CD4-positive, alpha-beta T cell (primary cell): ENCODE measurements around the gene ZNF48. TPM values are rescaled to one million over a fixed set of nuclear protein-coding genes. Genes with fewer than 3 reads are reported as not detected.
A peak's percentile ranks its signal among the peaks of the same experiment; 100 is the strongest.

ENCODE experiments used
- ATAC-seq: fragments of 200-7000 bp; cut with Tn5 transposase; one replicate; pipeline ENCODE4 v1.10.0; 2022; ENCODE audit warnings: mild to moderate bottlenecking; ENCODE audit not compliant: poor library complexity
- CTCF ChIA-PET: fragments of 350-600 bp; sonication (Branson Sonifier 250); formaldehyde crosslinking; loops from one replicate; lab custom pipeline; 2021; ENCODE audit warnings: antibody characterized with exemption, inconsistent platforms; lab: Charles Lee
- POLR2A ChIA-PET: fragments of 350-600 bp; sonication (Branson Sonifier 250); formaldehyde crosslinking; loops from one replicate; lab custom pipeline; 2021; ENCODE audit warnings: antibody characterized with exemption, inconsistent platforms; lab: Charles Lee
- DNase-seq, 14 experiments: peaks; one replicate each; pipeline ENCODE4 v3.0.0-alpha.2; 2013 to 2020; ENCODE audit warnings: mixed read lengths in 2 of 14
- H3K27ac ChIP-seq, 2 donors: one replicate each; pipeline versions ENCODE4 v1.5.1 to v1.7.0; 2013; ENCODE audit warnings: low read length in 2 of 2, low read depth in 1 of 2, mild to moderate bottlenecking in 1 of 2
- H3K27me3 ChIP-seq, 2 experiments: 1 replicate in 1 of 2; 2 replicates in 1 of 2; pipeline versions ENCODE4 v1.6.1 to v1.7.0; 2013; ENCODE audit warnings: low read length in 2 of 2, control low read depth in 1 of 2, mild to moderate bottlenecking in 1 of 2, moderate library complexity in 1 of 2; ENCODE audit not compliant: insufficient read depth in 2 of 2, control insufficient read depth in 1 of 2
- H3K36me3 ChIP-seq: one replicate; pipeline ENCODE4 v1.6.1; 2013; ENCODE audit warnings: low read length, control low read depth; ENCODE audit not compliant: insufficient read depth
- H3K4me1 ChIP-seq: one replicate; pipeline ENCODE4 v1.6.1; 2013; ENCODE audit warnings: low read length, control low read depth; ENCODE audit not compliant: insufficient read depth
- H3K4me3 ChIP-seq: one replicate; pipeline ENCODE4 v1.5.1; 2013; ENCODE audit warnings: mild to moderate bottlenecking, low read length, moderate library complexity
- H3K9me3 ChIP-seq, 2 experiments: 1 replicate in 1 of 2; 2 replicates in 1 of 2; pipeline versions ENCODE4 v1.6.1 to v1.7.0; 2013; ENCODE audit warnings: low read length in 2 of 2, mild to moderate bottlenecking in 2 of 2, control low read depth in 1 of 2, moderate library complexity in 1 of 2; ENCODE audit not compliant: control insufficient read depth in 1 of 2, insufficient read depth in 1 of 2
- H3K27ac Mint-ChIP-seq: one replicate; pipeline ENCODE4 v1.8.0; 2020; ENCODE audit warnings: mixed read lengths
- H3K27me3 Mint-ChIP-seq: one replicate; pipeline ENCODE4 v1.8.0; 2021; ENCODE audit warnings: mixed read lengths
- H3K36me3 Mint-ChIP-seq: one replicate; pipeline ENCODE4 v1.8.0; 2021; ENCODE audit warnings: low read depth, mixed read lengths
- H3K4me1 Mint-ChIP-seq: one replicate; pipeline ENCODE4 v1.8.0; 2021; ENCODE audit warnings: low read depth, mixed read lengths
- H3K4me3 Mint-ChIP-seq: one replicate; pipeline ENCODE4 v1.8.0; 2020; ENCODE audit warnings: mild to moderate bottlenecking, mixed read lengths
- H3K9me3 Mint-ChIP-seq: one replicate; pipeline ENCODE4 v1.8.0; 2020; ENCODE audit warnings: mixed read lengths
- intact Hi-C, 2 experiments: fragments of 100-400 bp; cut with DNase I in 1 of 2; cut with micrococcal nuclease in 1 of 2; formaldehyde crosslinking; loops; one replicate each; pipeline versions ENCODE4 v1.15.1 to v1.9.0; 2023 to 2025; cut with DNase I, micrococcal nuclease
- total RNA-seq, 174 experiments: library from RNA in 2 of 174; stranded (reverse) in 2 of 174; gene quantifications; one replicate each; pipeline ENCODE4 v1.2.3 and lab custom pipeline; 2021 to 2026
- TF ChIP-seq, protein P1 (sequence below): fragments of 200-600 bp; IDR thresholded peaks from one replicate; pipeline ENCODE4 v1.8.0; 2022; ENCODE audit warnings: antibody characterized with exemption, mild to moderate bottlenecking

ZNF48 gene
- total RNA-seq, 2 experiments from 2014 or later, result 3.4 to 3.5 TPM

DNA sequence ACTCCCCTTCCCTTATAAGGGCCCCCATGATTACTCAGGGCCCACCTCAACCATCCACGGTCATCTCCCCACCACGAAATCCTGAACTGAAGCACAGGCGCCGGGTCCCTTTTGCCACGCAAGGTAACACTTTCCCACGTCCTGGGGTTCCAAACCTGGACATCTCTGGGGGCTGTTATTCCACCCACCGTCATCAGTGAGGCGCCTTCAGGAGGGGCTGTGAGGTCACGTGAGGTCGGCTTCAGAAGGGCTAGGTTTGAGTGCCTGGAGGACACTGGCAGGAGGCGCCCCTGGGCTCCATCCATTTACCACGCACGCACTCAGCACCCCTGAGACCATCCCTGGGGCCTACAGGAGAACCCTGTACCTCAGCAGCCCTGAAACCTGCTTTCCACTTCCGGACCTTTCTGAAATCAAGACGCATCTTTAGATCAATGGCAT is 44.2 kb upstream of the ZNF48 start:
- peaks cover 39% of the 10 kb centered on the region for H3K36me3 ChIP-seq
- DNase-seq, result no peak
- intact Hi-C loops, result loop anchor here (10.0 kb wide), 1 partner anchor 54 kb away; the partner anchor contains the start of gene ZNF771 (in 2 of the 2)
- no peaks in the 10 kb centered on the region for H3K9me3 ChIP-seq
- no peak overlapping the region for H3K4me3 ChIP-seq
- H3K27me3 ChIP-seq, result no peaks in the 10 kb centered on the region
- ATAC-seq, result no peak
- TF ChIP-seq, protein P1, sequence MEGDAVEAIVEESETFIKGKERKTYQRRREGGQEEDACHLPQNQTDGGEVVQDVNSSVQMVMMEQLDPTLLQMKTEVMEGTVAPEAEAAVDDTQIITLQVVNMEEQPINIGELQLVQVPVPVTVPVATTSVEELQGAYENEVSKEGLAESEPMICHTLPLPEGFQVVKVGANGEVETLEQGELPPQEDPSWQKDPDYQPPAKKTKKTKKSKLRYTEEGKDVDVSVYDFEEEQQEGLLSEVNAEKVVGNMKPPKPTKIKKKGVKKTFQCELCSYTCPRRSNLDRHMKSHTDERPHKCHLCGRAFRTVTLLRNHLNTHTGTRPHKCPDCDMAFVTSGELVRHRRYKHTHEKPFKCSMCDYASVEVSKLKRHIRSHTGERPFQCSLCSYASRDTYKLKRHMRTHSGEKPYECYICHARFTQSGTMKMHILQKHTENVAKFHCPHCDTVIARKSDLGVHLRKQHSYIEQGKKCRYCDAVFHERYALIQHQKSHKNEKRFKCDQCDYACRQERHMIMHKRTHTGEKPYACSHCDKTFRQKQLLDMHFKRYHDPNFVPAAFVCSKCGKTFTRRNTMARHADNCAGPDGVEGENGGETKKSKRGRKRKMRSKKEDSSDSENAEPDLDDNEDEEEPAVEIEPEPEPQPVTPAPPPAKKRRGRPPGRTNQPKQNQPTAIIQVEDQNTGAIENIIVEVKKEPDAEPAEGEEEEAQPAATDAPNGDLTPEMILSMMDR, result no peak
- peaks cover 59% of the 10 kb centered on the region for H3K36me3 Mint-ChIP-seq
- H3K9me3 Mint-ChIP-seq, result no peaks in the 10 kb centered on the region
- H3K4me3 Mint-ChIP-seq, result peak overlapping the region; percentile 54
- no peaks in the 10 kb centered on the region for H3K27me3 Mint-ChIP-seq
- H3K4me1 ChIP-seq, result peaks cover 28% of the 10 kb centered on the region
- no peak overlapping the region for H3K27ac ChIP-seq
- peaks cover 26% of the 10 kb centered on the region for H3K4me1 Mint-ChIP-seq
- H3K27ac Mint-ChIP-seq, result no peak overlapping the region
- CTCF ChIA-PET, result no interaction called here
- POLR2A ChIA-PET, result no interaction called here

DNA sequence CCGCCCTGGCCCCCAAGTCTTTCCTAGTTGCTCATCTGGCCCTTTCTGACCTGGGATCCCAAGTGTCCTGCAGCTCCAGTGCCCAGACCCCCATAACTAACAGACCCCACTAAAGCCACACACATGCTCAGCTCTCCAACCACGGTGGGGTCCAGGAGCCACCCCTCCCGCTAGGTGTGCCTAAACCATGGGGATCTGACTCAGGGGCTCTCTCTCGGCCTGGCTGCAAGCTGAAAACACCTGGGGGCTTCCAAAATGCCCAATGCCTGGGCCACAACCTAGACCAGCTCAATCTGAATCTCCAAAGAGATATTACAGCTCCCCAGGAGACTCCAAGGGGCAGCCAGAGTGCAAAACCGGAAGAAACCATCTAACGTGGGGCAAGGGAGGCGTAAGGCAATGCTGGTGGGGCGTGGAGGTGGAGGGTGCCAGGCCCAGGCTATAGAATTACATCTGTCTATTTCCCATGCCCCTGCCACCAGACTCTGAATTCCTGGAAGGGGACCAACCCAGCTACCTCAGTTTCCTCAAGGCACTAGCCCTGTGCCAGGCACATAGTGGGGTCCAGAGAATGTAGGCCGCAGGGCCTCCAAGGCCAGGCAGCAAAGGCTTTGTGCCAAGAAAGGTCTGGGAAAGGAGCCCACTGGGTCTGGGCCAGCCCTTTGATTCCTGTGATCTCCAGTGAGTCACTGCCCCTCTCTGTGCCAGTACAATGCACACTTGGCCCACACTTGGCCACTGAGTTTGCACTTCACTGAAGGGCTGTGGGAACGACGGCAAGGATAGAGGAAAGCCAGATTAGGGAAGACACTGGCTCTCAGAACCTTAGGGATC is 43.4 kb upstream of the ZNF48 start:
- ATAC-seq, result no peak
- no peaks in the 10 kb centered on the region for H3K27me3 Mint-ChIP-seq
- peak overlapping the region; percentile 65 for H3K4me3 Mint-ChIP-seq
- ChIA-PET CTCF (interaction anchor here (1.0 kb wide), 1 partner anchor 58 kb away, joined by 3 read pairs; no protein-coding TSS in a partner anchor), POLR2A (interaction anchor here (1.3 kb wide), 1 partner anchor 27 kb away, joined by 3 read pairs; no protein-coding TSS in a partner anchor)
- Histone ChIP-seq H3K9me3 (no peaks in the 10 kb centered on the region), H3K36me3 (peaks cover 39% of the 10 kb centered on the region), H3K27me3 (no peaks in the 10 kb centered on the region), H3K4me3 (no peak overlapping the region), H3K4me1 (peaks cover 35% of the 10 kb centered on the region), H3K27ac (no peak overlapping the region)
- H3K4me1 Mint-ChIP-seq, result peaks cover 32% of the 10 kb centered on the region
- H3K27ac Mint-ChIP-seq, result peak overlapping the region; percentile 69
- no peaks in the 10 kb centered on the region for H3K9me3 Mint-ChIP-seq
- TF ChIP-seq, protein P1, result no peak
- peaks cover 61% of the 10 kb centered on the region for H3K36me3 Mint-ChIP-seq
- intact Hi-C loops, result loop anchor here (10.0 kb wide), 1 partner anchor 53 kb away; the partner anchor contains the start of gene ZNF771 (in 2 of the 2)
- DNase-seq, result no peak

DNA sequence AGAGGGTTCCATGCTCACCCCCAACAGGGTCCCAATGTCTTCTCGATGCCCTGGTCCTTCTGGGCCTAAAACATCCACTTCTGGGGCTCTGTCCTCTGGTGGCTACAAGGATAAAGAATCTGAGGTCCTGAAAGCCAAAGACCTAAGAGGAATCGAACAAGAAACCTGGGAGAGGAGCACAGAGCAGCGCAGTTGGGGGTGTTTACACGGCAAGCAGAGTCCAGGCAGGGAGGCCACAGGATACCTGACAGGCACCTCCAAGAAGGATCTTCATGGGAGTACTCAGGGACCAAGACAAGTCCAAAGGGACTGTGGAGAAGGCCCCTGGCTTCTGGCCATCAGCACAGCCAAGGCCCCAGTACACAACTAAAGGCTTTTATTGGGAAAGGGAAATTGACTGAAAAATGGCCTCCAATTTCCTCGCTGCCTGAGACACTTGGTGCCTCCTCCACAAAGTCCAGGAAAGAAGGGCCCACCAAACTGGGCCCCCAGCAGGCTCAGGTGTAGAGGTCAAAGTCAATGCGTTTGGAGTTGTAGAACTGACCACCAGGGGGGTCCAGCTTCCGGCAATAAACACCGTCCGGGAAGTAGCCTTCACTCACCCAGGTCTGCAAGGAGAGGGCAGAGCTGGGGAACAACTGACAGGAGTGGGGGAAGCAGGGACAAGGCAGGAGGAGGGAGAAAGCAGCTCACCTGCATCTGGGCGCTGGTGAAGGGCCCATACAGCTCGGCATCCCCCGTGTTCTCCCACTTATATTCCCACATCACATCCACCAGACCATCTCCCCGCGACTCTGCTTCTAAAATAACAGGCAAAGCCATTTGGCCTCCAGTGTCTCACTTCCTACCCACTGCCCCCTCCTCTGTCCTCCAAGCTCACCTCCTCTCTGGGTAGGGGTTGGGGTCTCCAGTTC is 42.5 kb upstream of the ZNF48 start:
- TF ChIP-seq, protein P1, result no peak
- Mint-ChIP-seq H3K27me3 (no peaks in the 10 kb centered on the region), H3K9me3 (no peaks in the 10 kb centered on the region), H3K4me1 (peaks cover 32% of the 10 kb centered on the region), H3K27ac (peak overlapping the region; percentile 17), H3K36me3 (peaks cover 70% of the 10 kb centered on the region), H3K4me3 (peak overlapping the region; percentile 65)
- DNase-seq (no peak), ATAC-seq (no peak)
- ChIA-PET CTCF (interaction anchor here (1.0 to 2.1 kb wide), 2 partner anchors 57 kb away, joined by 3 to 9 read pairs; no protein-coding TSS in a partner anchor), POLR2A (interaction anchor here (1.3 to 4.6 kb wide), 2 partner anchors 25 to 26 kb away, joined by 3 to 17 read pairs; no protein-coding TSS in a partner anchor)
- Histone ChIP-seq H3K9me3 (no peaks in the 10 kb centered on the region), H3K4me1 (peaks cover 35% of the 10 kb centered on the region), H3K27ac (no peak overlapping the region), H3K36me3 (peaks cover 44% of the 10 kb centered on the region), H3K27me3 (no peaks in the 10 kb centered on the region), H3K4me3 (no peak overlapping the region)
- intact Hi-C loops, result loop anchor here (10.0 kb wide), 1 partner anchor 52 kb away; the partner anchor contains the start of gene ZNF771 (in 2 of the 2)
